H9 (cell line): ENCODE results near the gene COL8A1. TPM values are rescaled to one million over a fixed set of nuclear protein-coding genes. Genes with fewer than 3 reads are reported as not detected.

Experiments used
- DNase-seq: peaks from one replicate; pipeline ENCODE4 v3.0.0-alpha.2; 2017
- H2AFZ ChIP-seq: one replicate; pipeline ENCODE4 v1.6.1; 2013; ENCODE audit warnings: mild to moderate bottlenecking, low read length, control low read depth, moderate library complexity
- H2AK5ac ChIP-seq: 2 replicates; pipeline ENCODE4 v1.6.1; 2013; ENCODE audit warnings: low read length, control low read depth, mixed read lengths; ENCODE audit not compliant: insufficient read length
- H2BK120ac ChIP-seq: one replicate; pipeline ENCODE4 v1.6.1; 2013; ENCODE audit warnings: low read depth, mild to moderate bottlenecking, low read length, control low read depth, inconsistent platforms; ENCODE audit not compliant: poor library complexity, severe bottlenecking
- H2BK12ac ChIP-seq: 2 replicates; pipeline ENCODE4 v1.6.1; 2013; ENCODE audit warnings: low read length, control low read depth, mixed read lengths, low read depth; ENCODE audit not compliant: insufficient read length
- H2BK15ac ChIP-seq: 2 replicates; pipeline ENCODE4 v1.6.1; 2013; ENCODE audit warnings: low read depth, low read length, control low read depth
- H2BK20ac ChIP-seq: one replicate; pipeline ENCODE4 v1.6.1; 2013; ENCODE audit warnings: low read depth, mild to moderate bottlenecking, low read length, control low read depth, inconsistent platforms; ENCODE audit not compliant: poor library complexity, severe bottlenecking
- H2BK5ac ChIP-seq: 2 replicates; pipeline ENCODE4 v1.6.1; 2013; ENCODE audit warnings: low read length, control low read depth, mixed read lengths; ENCODE audit not compliant: insufficient read length
- H3K14ac ChIP-seq: 2 replicates; pipeline ENCODE4 v1.6.1; 2013; ENCODE audit warnings: low read length, control low read depth; ENCODE audit not compliant: insufficient read depth
- H3K18ac ChIP-seq: 2 replicates; pipeline ENCODE4 v1.6.1; 2013; ENCODE audit warnings: low read depth, mild to moderate bottlenecking, mixed read lengths, low read length, control low read depth; ENCODE audit not compliant: insufficient read length
- H3K23ac ChIP-seq: 2 replicates; pipeline ENCODE4 v1.6.1; 2013; ENCODE audit warnings: low read length, control low read depth, mixed read lengths, low read depth; ENCODE audit not compliant: insufficient read length
- H3K23me2 ChIP-seq: 2 replicates; pipeline ENCODE4 v1.6.1; 2013; ENCODE audit warnings: low read depth, mild to moderate bottlenecking, mixed read lengths, low read length, control low read depth; ENCODE audit not compliant: insufficient read length, poor library complexity, severe bottlenecking
- H3K27ac ChIP-seq: 2 replicates; pipeline ENCODE4 v1.5.1; 2013; ENCODE audit warnings: low read length, control low read depth, mixed read lengths, low read depth; ENCODE audit not compliant: insufficient read length
- H3K27me3 ChIP-seq: 2 replicates; pipeline ENCODE4 v1.6.1; 2013; ENCODE audit warnings: low read length, control low read depth, inconsistent platforms; ENCODE audit not compliant: insufficient read depth
- H3K4ac ChIP-seq: 2 replicates; pipeline ENCODE4 v1.6.1; 2013; ENCODE audit warnings: low read depth, mild to moderate bottlenecking, control low read depth, inconsistent platforms, low read length, moderate library complexity
- H3K4me1 ChIP-seq: 2 replicates; pipeline ENCODE4 v1.6.1; 2013; ENCODE audit warnings: low read length, control low read depth, inconsistent platforms; ENCODE audit not compliant: insufficient read depth
- H3K4me2 ChIP-seq: 2 replicates; pipeline ENCODE4 v1.6.1; 2013; ENCODE audit warnings: low read length, control low read depth, mixed read lengths; ENCODE audit not compliant: insufficient read length, insufficient read depth
- H3K56ac ChIP-seq: 2 replicates; pipeline ENCODE4 v1.6.1; 2013; ENCODE audit warnings: low read depth, mild to moderate bottlenecking, mixed read lengths, low read length, control low read depth; ENCODE audit not compliant: insufficient read length
- H3K79me1 ChIP-seq: 2 replicates; pipeline ENCODE4 v1.6.1; 2013; ENCODE audit warnings: low read depth, mild to moderate bottlenecking, moderate library complexity, low read length, control low read depth, inconsistent platforms; ENCODE audit not compliant: insufficient read depth, poor library complexity, severe bottlenecking
- H3K79me2 ChIP-seq: 2 replicates; pipeline ENCODE4 v1.6.1; 2013; ENCODE audit warnings: low read length, control low read depth, inconsistent platforms; ENCODE audit not compliant: insufficient read depth
- H3K9ac ChIP-seq: 2 replicates; pipeline ENCODE4 v1.6.1; 2013; ENCODE audit warnings: low read length, control low read depth, mixed read lengths; ENCODE audit not compliant: insufficient read length; ENCODE audit errors: extremely low read depth
- H3K9me3 ChIP-seq: one replicate; pipeline ENCODE4 v1.6.1; 2013; ENCODE audit warnings: low read depth, low read length, inconsistent platforms; ENCODE audit not compliant: control insufficient read depth
- H3T11ph ChIP-seq: one replicate; pipeline ENCODE4 v1.6.1; 2013; ENCODE audit warnings: mild to moderate bottlenecking, low read length, control low read depth, inconsistent platforms
- H4K20me1 ChIP-seq: one replicate; pipeline ENCODE4 v1.6.1; 2013; ENCODE audit not compliant: control insufficient read depth, insufficient read length, insufficient read depth
- H4K5ac ChIP-seq: 2 replicates; pipeline ENCODE4 v1.6.1; 2013; ENCODE audit warnings: low read depth, mild to moderate bottlenecking, mixed read lengths, low read length, control low read depth; ENCODE audit not compliant: insufficient read length
- H4K8ac ChIP-seq: replicated peaks from 2 replicates; pipeline ENCODE4 v1.6.1; 2013; ENCODE audit warnings: low read length, control low read depth, mixed read lengths, low read depth; ENCODE audit not compliant: insufficient read length
- H4K91ac ChIP-seq: 2 replicates; pipeline ENCODE4 v1.6.1; 2013; ENCODE audit warnings: low read depth, mild to moderate bottlenecking, moderate library complexity, mixed read lengths, low read length, control low read depth; ENCODE audit not compliant: insufficient read length
- H3K27ac Mint-ChIP-seq, 3 experiments: 2 replicates in 2 of 3; 3 replicates in 1 of 3; pipeline ENCODE4 v1.8.0; 2020 to 2021; ENCODE audit warnings: mixed read lengths in 3 of 3, mild to moderate bottlenecking in 1 of 3, moderate library complexity in 1 of 3
- H3K27me3 Mint-ChIP-seq: 2 replicates; pipeline ENCODE4 v1.8.0; 2021; ENCODE audit warnings: low read depth, mild to moderate bottlenecking, moderate library complexity, mixed read lengths
- H3K36me3 Mint-ChIP-seq, 3 experiments: 2 replicates in 2 of 3; 3 replicates in 1 of 3; pipeline ENCODE4 v1.8.0; 2020 to 2021; ENCODE audit warnings: low read depth in 3 of 3, mixed read lengths in 3 of 3; ENCODE audit not compliant: insufficient read depth in 1 of 3
- H3K4me1 Mint-ChIP-seq, 2 experiments: 2 replicates each; pipeline ENCODE4 v1.8.0; 2020; ENCODE audit warnings: mixed read lengths in 2 of 2
- H3K4me3 Mint-ChIP-seq, 2 experiments: 2 replicates in 1 of 2; 3 replicates in 1 of 2; pipeline ENCODE4 v1.8.0; 2020 to 2021; ENCODE audit warnings: mild to moderate bottlenecking in 2 of 2, mixed read lengths in 2 of 2, moderate library complexity in 1 of 2
- H3K9me3 Mint-ChIP-seq, 2 experiments: 2 replicates in 1 of 2; 3 replicates in 1 of 2; pipeline ENCODE4 v1.8.0; 2020; ENCODE audit warnings: mild to moderate bottlenecking in 2 of 2, mixed read lengths in 2 of 2, moderate library complexity in 1 of 2
- WGBS: extraction: QIAGEN DNeasy Blood & Tissue Kit; methylation state at CpG from one replicate; pipeline ENCODE4 v1.1.7; 2013; ENCODE audit warnings: missing lambda C conversion rate, low lambda C conversion rate, mixed read lengths; ENCODE audit not compliant: insufficient read length; ENCODE audit errors: extremely low coverage; 5-methylcytosine and 5-hydroxymethylcytosine counted together
- total RNA-seq: library from RNA; stranded (reverse); gene quantifications from 2 replicates; pipeline ENCODE4 v1.2.1, GENCODE V29; 2021
- TF ChIP-seq, protein P1 (sequence below): fragments of 200-600 bp; sonication (generic); conservative IDR thresholded peaks from 3 replicates; pipeline ENCODE4 v1.8.0; 2021; ENCODE audit warnings: antibody characterized with exemption, mild to moderate bottlenecking

COL8A1 gene
- total RNA-seq, 1 experiment from 2014 or later = 0.17 TPM

- Histone ChIP-seq H2AFZ (no peak overlapping the region), H2BK20ac (no peak overlapping the region), H4K20me1 (no peaks in the 10 kb centered on the region), H3K23ac (no peak overlapping the region), H3K4ac (no peak overlapping the region), H3K18ac (no peak overlapping the region), H4K91ac (no peak overlapping the region), H2AK5ac (no peak overlapping the region), H3K79me2 (no peaks in the 10 kb centered on the region), H3K56ac (no peak overlapping the region), H4K8ac (no peak overlapping the region), H2BK5ac (no peak overlapping the region), H2BK120ac (no peak overlapping the region), H3K4me1 (peaks cover 12% of the 10 kb centered on the region), H3T11ph (no peak overlapping the region), H3K14ac (no peak overlapping the region), H3K23me2 (no peaks in the 10 kb centered on the region), H4K5ac (no peak overlapping the region), H3K9ac (no peak overlapping the region), H2BK15ac (no peak overlapping the region), H3K27me3 (no peaks in the 10 kb centered on the region), H3K27ac (no peak overlapping the region), H2BK12ac (no peak overlapping the region), H3K9me3 (no peaks in the 10 kb centered on the region), H3K79me1 (no peaks in the 10 kb centered on the region), H3K4me2 (no peak overlapping the region)
- Mint-ChIP-seq H3K27ac (no peak overlapping the region; a peak in 1 of 7 replicates), H3K4me3 (no peak overlapping the region), H3K4me1 (peaks cover 46% of the 10 kb centered on the region in 2 experiments), H3K36me3 (no peaks in the 10 kb centered on the region), H3K9me3 (no peaks in the 10 kb centered on the region; a peak in 1 of 5 replicates), H3K27me3 (peaks cover 5% of the 10 kb centered on the region)
- DNase-seq = no peak
- TF ChIP-seq, protein P1, sequence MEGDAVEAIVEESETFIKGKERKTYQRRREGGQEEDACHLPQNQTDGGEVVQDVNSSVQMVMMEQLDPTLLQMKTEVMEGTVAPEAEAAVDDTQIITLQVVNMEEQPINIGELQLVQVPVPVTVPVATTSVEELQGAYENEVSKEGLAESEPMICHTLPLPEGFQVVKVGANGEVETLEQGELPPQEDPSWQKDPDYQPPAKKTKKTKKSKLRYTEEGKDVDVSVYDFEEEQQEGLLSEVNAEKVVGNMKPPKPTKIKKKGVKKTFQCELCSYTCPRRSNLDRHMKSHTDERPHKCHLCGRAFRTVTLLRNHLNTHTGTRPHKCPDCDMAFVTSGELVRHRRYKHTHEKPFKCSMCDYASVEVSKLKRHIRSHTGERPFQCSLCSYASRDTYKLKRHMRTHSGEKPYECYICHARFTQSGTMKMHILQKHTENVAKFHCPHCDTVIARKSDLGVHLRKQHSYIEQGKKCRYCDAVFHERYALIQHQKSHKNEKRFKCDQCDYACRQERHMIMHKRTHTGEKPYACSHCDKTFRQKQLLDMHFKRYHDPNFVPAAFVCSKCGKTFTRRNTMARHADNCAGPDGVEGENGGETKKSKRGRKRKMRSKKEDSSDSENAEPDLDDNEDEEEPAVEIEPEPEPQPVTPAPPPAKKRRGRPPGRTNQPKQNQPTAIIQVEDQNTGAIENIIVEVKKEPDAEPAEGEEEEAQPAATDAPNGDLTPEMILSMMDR = no peak
- no CpG with 5 or more reads among the region's 1 CpG for WGBS
These were observed 7.6 kb upstream of the COL8A1 start for GRCh38 chr3:99630815-99631214.
